Left ventricle myocardium superior (tissue), 1 donor: ENCODE data around the gene IFRD2. TPM values are rescaled to one million over a fixed set of nuclear protein-coding genes. Genes with fewer than 3 reads are reported as not detected.
A peak's percentile ranks its signal among the peaks of the same experiment; 100 is the strongest.
"Not testable (repeated sequence)": the region's sequence is repeated elsewhere in the genome, so short reads cannot be mapped to it uniquely, and the experiment has no call there.

Source experiments
- ATAC-seq: fragments of 200-7000 bp; cut with Tn5 transposase; one replicate; pipeline ENCODE4 v1.9.1; 2020; ENCODE audit warnings: mild to moderate bottlenecking, moderate library complexity
- DNase-seq: peaks from one replicate; pipeline ENCODE4 v3.0.0-alpha.2; 2020
- intact Hi-C: fragments of 100-400 bp; cut with micrococcal nuclease; formaldehyde crosslinking; loops from one replicate; pipeline ENCODE4 v1.11.0; 2022
- total RNA-seq: library from RNA; stranded (reverse); fragmentation: NEBNext Ultra II Directional; extraction: Animal tissue kit (Norgen Biotek cat#: 25700); gene quantifications from one replicate; pipeline ENCODE4 v1.2.1, GENCODE V29; 2021
- donor health status: DM: no; HTN: yes; CAD: no; lungs with severe emphysema.

The IFRD2 gene
- total RNA-seq, 1 donor from 2014 or later, result 79.3 TPM

- intact Hi-C loops, result no loop called here
- peak; percentile 67 for ATAC-seq
- peak; percentile 93 for DNase-seq
These were observed 19.1 kb downstream of the IFRD2 start for GRCh38 chr3:50272911-50273688.

- DNase-seq, intact Hi-C loops, ATAC-seq: not testable (repeated sequence)
These were observed 19.7 kb downstream of the IFRD2 start for GRCh38 chr3:50272538-50272910.

GRCh38 chr3:50271314-50271936 is 20.8 kb downstream of the IFRD2 start:
- DNase-seq (no peak), ATAC-seq (no peak)
- intact Hi-C loops, result loop anchor here (2.0 kb wide), 1 partner anchor 75 kb away; no protein-coding TSS in a partner anchor

GRCh38 chr3:50270422-50271224 is 21.6 kb downstream of the IFRD2 start:
- intact Hi-C loops, result loop anchor here (2.0 kb wide), 1 partner anchor 74 kb away; no protein-coding TSS in a partner anchor
- DNase-seq, result no peak
- ATAC-seq, result no peak

- ATAC-seq, result no peak
- intact Hi-C loops, result loop anchor here (2.0 kb wide), 1 partner anchor 73 kb away; no protein-coding TSS in a partner anchor
- no peak for DNase-seq
These were observed 22.2 kb downstream of the IFRD2 start for GRCh38 chr3:50269977-50270413.

- DNase-seq, result no peak
- no peak for ATAC-seq
- intact Hi-C loops, result no loop called here
These were observed 22.8 kb downstream of the IFRD2 start for GRCh38 chr3:50269460-50269859.

GRCh38 chr3:50268703-50269451 is 23.4 kb downstream of the IFRD2 start, which contains the start of gene SEMA3B:
Gene SEMA3B, plus strand, starts transcription at chr3:50269147. Its CDS starts 94 bp downstream, at chr3:50269241.
- DNase-seq (peak; percentile 68), ATAC-seq (peak; percentile 32)
- intact Hi-C loops, result no loop called here

- ATAC-seq (no peak), DNase-seq (no peak)
- intact Hi-C loops, result no loop called here
These were observed 24.0 kb downstream of the IFRD2 start for GRCh38 chr3:50268276-50268675.

- intact Hi-C loops, result no loop called here
- ATAC-seq (peak; percentile 65), DNase-seq (peak; percentile 86)
These were observed 24.8 kb downstream of the IFRD2 start for GRCh38 chr3:50267280-50267913.

GRCh38 chr3:50266836-50267235 is 25.4 kb downstream of the IFRD2 start:
- DNase-seq (no peak), ATAC-seq (no peak)
- intact Hi-C loops, result no loop called here

GRCh38 chr3:50266017-50266416 is 26.2 kb downstream of the IFRD2 start:
- ATAC-seq (no peak), DNase-seq (no peak)
- intact Hi-C loops, result no loop called here

- DNase-seq (no peak), ATAC-seq (no peak)
- intact Hi-C loops, result no loop called here
These were observed 26.7 kb downstream of the IFRD2 start for GRCh38 chr3:50265571-50265970.

- ATAC-seq, result no peak
- no peak for DNase-seq
- intact Hi-C loops, result no loop called here
These were observed 27.2 kb downstream of the IFRD2 start for GRCh38 chr3:50264964-50265485.

- peak; percentile 53 for ATAC-seq
- intact Hi-C loops, result no loop called here
- peak; percentile 83 for DNase-seq
These were observed 27.8 kb downstream of the IFRD2 start for GRCh38 chr3:50264383-50264963.

- intact Hi-C loops, result no loop called here
- no peak for DNase-seq
- no peak for ATAC-seq
These were observed 28.5 kb downstream of the IFRD2 start for GRCh38 chr3:50263478-50264382.

GRCh38 chr3:50262778-50263177 is 29.5 kb downstream of the IFRD2 start:
- ATAC-seq, result no peak
- intact Hi-C loops, result no loop called here
- DNase-seq, result no peak

GRCh38 chr3:50262200-50262599 is 30.0 kb downstream of the IFRD2 start:
- intact Hi-C loops, ATAC-seq, DNase-seq: not testable (repeated sequence)
